HL-60 (cell line): ENCODE measurements around the gene AP3M1.

ENCODE experiments used
- CTCF ChIP-seq: IDR thresholded peaks from one replicate; pipeline ENCODE4 v1.5.1; 2011; ENCODE audit warnings: low read length, control low read depth, inconsistent platforms; ENCODE audit not compliant: insufficient read depth
- POLR2AphosphoS5 ChIP-seq: IDR thresholded peaks from 2 replicates; pipeline ENCODE4 v1.6.1; 2012; ENCODE audit warnings: low read depth
- REST ChIP-seq: IDR thresholded peaks from 2 replicates; pipeline ENCODE4 v1.6.1; 2012; ENCODE audit warnings: low read depth; ENCODE audit not compliant: insufficient replicate concordance
- SPI1 ChIP-seq: IDR thresholded peaks from 2 replicates; pipeline ENCODE4 v1.6.1; 2012; ENCODE audit warnings: low read depth, mild to moderate bottlenecking, borderline replicate concordance

GRCh38 chr10:74079936-74080590 lies 70.6 kb downstream of the AP3M1 start:
- TF ChIP-seq CTCF, result no peak
- no peak for TF ChIP-seq POLR2AphosphoS5
- TF ChIP-seq REST, result no peak
- no peak for TF ChIP-seq SPI1
